ENCODE measurements around the gene INPP5A.

GRCh38 chr10:132790470-132790869 is 252.9 kb downstream of the INPP5A start:
- TF ChIP-seq POLR2AphosphoS5 (IDR thresholded peaks at IDR 0.05) = no peak
- no peak for TF ChIP-seq CTCF (IDR thresholded peaks at IDR 0.05)

All from sigmoid colon (tissue), 4 donors.